Tibial nerve (tissue), 4 donors: Measurements from ENCODE around the gene HOXB9. TPM values are rescaled to one million over a fixed set of nuclear protein-coding genes. Genes with fewer than 3 reads are reported as not detected.

ENCODE experiments used
- DNase-seq, 2 donors: peaks; one replicate each; pipeline ENCODE4 v3.0.0-alpha.2; 2019; ENCODE audit warnings: low spot score in 2 of 2
- H3K27ac ChIP-seq, 4 donors: fragments of 200-600 bp; sonication (generic) in 3 of 4; one replicate each; pipeline ENCODE4 v1.5.1; 2017 to 2019; ENCODE audit warnings: mild to moderate bottlenecking in 1 of 4
- H3K27me3 ChIP-seq, 2 donors: fragments of 200-600 bp; sonication (generic) in 1 of 2; one replicate each; pipeline versions ENCODE4 v1.5.1 to v1.6.0; 2017 to 2019
- H3K36me3 ChIP-seq, 3 donors: fragments of 200-600 bp; sonication (generic); one replicate each; pipeline ENCODE4 v1.5.1; 2018 to 2019
- H3K4me1 ChIP-seq, 4 donors: fragments of 200-600 bp; sonication (generic) in 3 of 4; one replicate each; pipeline ENCODE4 v1.5.1; 2017 to 2019
- H3K4me3 ChIP-seq, 4 donors: fragments of 200-600 bp; sonication (generic) in 3 of 4; one replicate each; pipeline ENCODE4 v1.5.1; 2017 to 2019; ENCODE audit warnings: mild to moderate bottlenecking in 1 of 4, moderate library complexity in 1 of 4
- H3K9me3 ChIP-seq, 4 donors: fragments of 200-600 bp; sonication (generic) in 3 of 4; one replicate each; pipeline ENCODE4 v1.5.1; 2017 to 2019
- CTCF ChIP-seq, 5 experiments: fragments of 200-600 bp in 3 of 5; fragments of 450-650 bp in 2 of 5; sonication (generic) in 3 of 5; IDR thresholded peaks; one replicate each; pipeline ENCODE4 v1.5.1; 2016 to 2019; ENCODE audit warnings: antibody characterized with exemption in 5 of 5, mild to moderate bottlenecking in 3 of 5, moderate library complexity in 2 of 5
- EP300 ChIP-seq, 2 donors: sonication (generic); formaldehyde crosslinking; IDR thresholded peaks; one replicate each; pipeline ENCODE4 v1.6.1; 2017; ENCODE audit warnings: antibody characterized with exemption in 2 of 2, mild to moderate bottlenecking in 1 of 2
- POLR2A ChIP-seq, 2 donors: fragments of 450-650 bp; IDR thresholded peaks; one replicate each; pipeline ENCODE4 v1.6.1; 2017; ENCODE audit warnings: antibody characterized with exemption in 2 of 2, mild to moderate bottlenecking in 2 of 2, moderate library complexity in 2 of 2
- WGBS, 2 donors: methylation state at CpG; one replicate each; pipeline ENCODE4 v1.1.5; 2018; 5-methylcytosine and 5-hydroxymethylcytosine counted together
- total RNA-seq, 4 donors: library from RNA; depleted of rRNA; stranded (reverse); fragments of >200 nt; gene quantifications; one replicate each; pipeline ENCODE4 v1.1.0, GENCODE V29; 2016

HOXB9 gene
- total RNA-seq, 4 donors from 2014 or later = 0.21 to 0.30 TPM; not detected in 2

- Histone ChIP-seq H3K4me3 (no peak overlapping the region), H3K9me3 (no peaks in the 10 kb centered on the region), H3K36me3 (no peaks in the 10 kb centered on the region), H3K4me1 (peaks cover 0 to 17% (median 4%) of the 10 kb centered on the region in 4 donors), H3K27ac (no peak overlapping the region), H3K27me3 (peaks cover 0 to 100% of the 10 kb centered on the region in 2 donors)
- WGBS, 2 donors = 48% methylated on average over 21 to 22 of the region's 23 CpGs
- DNase-seq = no peak
- no peak for TF ChIP-seq EP300 (IDR thresholded peaks at IDR 0.05)
- no peak for TF ChIP-seq POLR2A (IDR thresholded peaks at IDR 0.05)
- no peak for TF ChIP-seq CTCF (IDR thresholded peaks at IDR 0.05)
These were observed 16.9 kb upstream of the HOXB9 start for GRCh38 chr17:48642843-48643696.

GRCh38 chr17:48642059-48642842 lies 16.1 kb upstream of the HOXB9 start:
- H3K27me3 ChIP-seq = peaks cover 0 to 100% of the 10 kb centered on the region in 2 donors
- WGBS, 2 donors = 31 to 44% methylated on average over 17 to 35 of the region's 58 CpGs

GRCh38 chr17:48641541-48642058 lies 15.4 kb upstream of the HOXB9 start:
- no peak for TF ChIP-seq EP300 (IDR thresholded peaks at IDR 0.05)
- TF ChIP-seq POLR2A (IDR thresholded peaks at IDR 0.05) = no peak
- TF ChIP-seq CTCF (IDR thresholded peaks at IDR 0.05) = no peak
- Histone ChIP-seq H3K27ac (no peak overlapping the region), H3K9me3 (no peaks in the 10 kb centered on the region), H3K36me3 (no peaks in the 10 kb centered on the region), H3K4me1 (peaks cover 0 to 8% (median 4%) of the 10 kb centered on the region in 4 donors), H3K27me3 (peaks cover 0 to 100% of the 10 kb centered on the region in 2 donors), H3K4me3 (no peak overlapping the region)
- WGBS, 2 donors = 32 to 39% methylated on average over 29 of the region's 29 CpGs
- DNase-seq = no peak

More at GRCh38 chr17:48642059-48642842, 16.1 kb upstream of the HOXB9 start:
- DNase-seq = no peak
- H3K27ac ChIP-seq = no peak overlapping the region
- no peaks in the 10 kb centered on the region for H3K9me3 ChIP-seq
- H3K4me3 ChIP-seq = no peak overlapping the region
- no peak for TF ChIP-seq POLR2A (IDR thresholded peaks at IDR 0.05)
- no peak for TF ChIP-seq EP300 (IDR thresholded peaks at IDR 0.05)
- TF ChIP-seq CTCF (IDR thresholded peaks at IDR 0.05) = no peak
- peaks cover 0 to 11% (median 4%) of the 10 kb centered on the region in 4 donors for H3K4me1 ChIP-seq
- H3K36me3 ChIP-seq = no peaks in the 10 kb centered on the region

GRCh38 chr17:48640858-48641180 lies 14.7 kb upstream of the HOXB9 start:
- Histone ChIP-seq H3K36me3 (no peaks in the 10 kb centered on the region), H3K4me3 (no peak overlapping the region), H3K27me3 (peaks cover 0 to 100% of the 10 kb centered on the region in 2 donors), H3K27ac (no peak overlapping the region), H3K4me1 (peaks cover 0 to 5% (median 2%) of the 10 kb centered on the region in 4 donors), H3K9me3 (no peaks in the 10 kb centered on the region)
- 64 to 68% methylated on average over 1 of the region's 1 CpG for WGBS, 2 donors
- no peak for TF ChIP-seq POLR2A (IDR thresholded peaks at IDR 0.05)
- no peak for TF ChIP-seq CTCF (IDR thresholded peaks at IDR 0.05)
- TF ChIP-seq EP300 (IDR thresholded peaks at IDR 0.05) = no peak
- no peak for DNase-seq
